WTC11 (cell line): ENCODE measurements around the gene CES5A.

Experiments used
- TF ChIP-seq, protein P1 (sequence below): sonication (generic); formaldehyde crosslinking; IDR thresholded peaks from 2 replicates; pipeline ENCODE4 v1.8.0; 2023; ENCODE audit warnings: mild to moderate bottlenecking, missing genetic modification reagents
- TF ChIP-seq, protein P2 (sequence below): fragments of 250-450 bp; sonication (Bioruptor Pico); IDR thresholded peaks from 2 replicates; pipeline ENCODE4 v1.9.0; 2021; ENCODE audit warnings: moderate library complexity, mild to moderate bottlenecking, inconsistent platforms, borderline replicate concordance

DNA sequence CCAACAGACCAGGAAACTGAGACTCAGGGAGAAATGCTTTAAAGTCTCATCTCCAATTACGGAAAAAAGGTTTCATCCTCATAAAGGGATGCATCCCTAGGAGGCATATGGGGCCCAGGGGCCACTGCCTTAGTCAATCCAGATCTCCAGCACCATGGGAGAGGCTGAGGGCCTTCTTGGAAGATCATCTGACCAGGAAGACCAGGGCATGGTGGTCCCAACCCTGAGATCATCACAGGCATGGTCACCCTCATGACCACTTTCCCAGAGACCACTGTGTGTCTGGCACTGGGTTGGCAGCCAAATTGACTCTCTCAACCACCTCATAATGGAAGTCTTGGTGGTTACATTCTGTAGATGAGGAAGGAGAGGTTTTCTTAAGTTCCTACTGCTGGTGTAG is 23.4 kb upstream of the CES5A start:
- TF ChIP-seq, protein P1, sequence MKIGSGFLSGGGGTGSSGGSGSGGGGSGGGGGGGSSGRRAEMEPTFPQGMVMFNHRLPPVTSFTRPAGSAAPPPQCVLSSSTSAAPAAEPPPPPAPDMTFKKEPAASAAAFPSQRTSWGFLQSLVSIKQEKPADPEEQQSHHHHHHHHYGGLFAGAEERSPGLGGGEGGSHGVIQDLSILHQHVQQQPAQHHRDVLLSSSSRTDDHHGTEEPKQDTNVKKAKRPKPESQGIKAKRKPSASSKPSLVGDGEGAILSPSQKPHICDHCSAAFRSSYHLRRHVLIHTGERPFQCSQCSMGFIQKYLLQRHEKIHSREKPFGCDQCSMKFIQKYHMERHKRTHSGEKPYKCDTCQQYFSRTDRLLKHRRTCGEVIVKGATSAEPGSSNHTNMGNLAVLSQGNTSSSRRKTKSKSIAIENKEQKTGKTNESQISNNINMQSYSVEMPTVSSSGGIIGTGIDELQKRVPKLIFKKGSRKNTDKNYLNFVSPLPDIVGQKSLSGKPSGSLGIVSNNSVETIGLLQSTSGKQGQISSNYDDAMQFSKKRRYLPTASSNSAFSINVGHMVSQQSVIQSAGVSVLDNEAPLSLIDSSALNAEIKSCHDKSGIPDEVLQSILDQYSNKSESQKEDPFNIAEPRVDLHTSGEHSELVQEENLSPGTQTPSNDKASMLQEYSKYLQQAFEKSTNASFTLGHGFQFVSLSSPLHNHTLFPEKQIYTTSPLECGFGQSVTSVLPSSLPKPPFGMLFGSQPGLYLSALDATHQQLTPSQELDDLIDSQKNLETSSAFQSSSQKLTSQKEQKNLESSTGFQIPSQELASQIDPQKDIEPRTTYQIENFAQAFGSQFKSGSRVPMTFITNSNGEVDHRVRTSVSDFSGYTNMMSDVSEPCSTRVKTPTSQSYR (CRISPR knock-in tag): no peak
- TF ChIP-seq, protein P2, sequence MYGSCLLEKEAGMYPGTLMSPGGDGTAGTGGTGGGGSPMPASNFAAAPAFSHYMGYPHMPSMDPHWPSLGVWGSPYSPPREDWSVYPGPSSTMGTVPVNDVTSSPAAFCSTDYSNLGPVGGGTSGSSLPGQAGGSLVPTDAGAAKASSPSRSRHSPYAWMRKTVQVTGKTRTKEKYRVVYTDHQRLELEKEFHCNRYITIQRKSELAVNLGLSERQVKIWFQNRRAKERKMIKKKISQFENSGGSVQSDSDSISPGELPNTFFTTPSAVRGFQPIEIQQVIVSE: no peak
